Neutrophil (primary cell): ENCODE data around the gene CDH20.

Experiments used
- H3K27ac ChIP-seq: fragments of 200-600 bp; sonication (generic); 2 replicates; pipeline ENCODE4 v1.5.1; 2016; ENCODE audit warnings: mild to moderate bottlenecking, moderate library complexity
- H3K27me3 ChIP-seq: fragments of 200-600 bp; sonication (generic); 2 replicates; pipeline ENCODE4 v1.6.0; 2016; ENCODE audit warnings: mild to moderate bottlenecking
- H3K36me3 ChIP-seq: fragments of 200-600 bp; sonication (generic); 2 replicates; pipeline ENCODE4 v1.5.1; 2017
- H3K4me1 ChIP-seq, 2 experiments: fragments of 200-600 bp in 1 of 2; sonication (generic) in 1 of 2; 1 replicate in 1 of 2; 2 replicates in 1 of 2; pipeline versions ENCODE4 v1.5.1 to v1.6.1; 2013 to 2016; ENCODE audit warnings: low read depth in 1 of 2, low read length in 1 of 2, mild to moderate bottlenecking in 1 of 2, moderate library complexity in 1 of 2; ENCODE audit not compliant: control insufficient read depth in 1 of 2, insufficient read depth in 1 of 2
- H3K4me3 ChIP-seq, 2 experiments: fragments of 200-600 bp in 1 of 2; sonication (generic) in 1 of 2; 1 replicate in 1 of 2; 2 replicates in 1 of 2; pipeline ENCODE4 v1.5.1; 2013 to 2016; ENCODE audit warnings: low read depth in 1 of 2, low read length in 1 of 2, mild to moderate bottlenecking in 1 of 2, moderate library complexity in 1 of 2
- H3K9me3 ChIP-seq: fragments of 200-600 bp; sonication (generic); 2 replicates; pipeline ENCODE4 v1.5.1; 2016
- TF ChIP-seq, protein P1 (sequence below): fragments of 200-600 bp; sonication (generic); IDR thresholded peaks from 2 replicates; pipeline ENCODE4 v1.5.1; 2016; ENCODE audit warnings: antibody characterized with exemption

CDH20 gene

DNA sequence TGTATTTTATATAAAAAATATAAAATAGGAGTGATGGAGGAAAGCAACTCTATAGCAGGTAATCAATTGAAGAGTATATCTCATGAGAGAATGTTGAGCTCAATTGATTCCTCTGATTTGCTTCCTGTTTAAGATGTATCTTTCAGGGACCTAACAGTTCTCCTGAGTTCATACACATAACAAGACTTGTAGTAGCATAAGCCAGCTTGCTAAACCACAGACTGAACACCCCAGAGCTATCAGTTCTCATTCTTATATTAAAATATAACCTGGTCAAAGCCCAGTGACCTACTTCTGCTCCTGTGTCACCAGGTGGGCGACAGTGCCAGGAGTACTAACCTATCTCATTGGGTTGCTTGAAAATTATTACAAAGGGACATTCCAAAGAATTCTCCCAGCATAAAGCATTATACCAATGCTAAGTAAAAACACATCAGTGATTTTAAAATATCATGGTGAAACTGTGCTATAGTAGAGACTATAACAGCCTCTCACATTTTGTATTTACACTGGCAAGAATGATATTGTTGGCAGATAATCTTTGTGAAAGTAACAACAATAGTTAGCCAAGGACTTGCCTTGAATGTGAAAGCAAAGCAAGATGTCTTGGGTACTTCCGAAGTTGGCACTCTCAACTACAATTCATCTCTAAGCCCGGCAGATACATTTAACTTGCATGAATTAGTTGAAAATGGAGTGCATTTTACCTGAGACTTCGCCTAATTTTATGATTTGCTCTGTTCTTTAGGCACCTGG lies 40.8 kb upstream of the CDH20 start:
- H3K4me3 ChIP-seq, result no peak overlapping the region
- no peaks in the 10 kb centered on the region for H3K9me3 ChIP-seq
- no peak overlapping the region for H3K27ac ChIP-seq
- no peaks in the 10 kb centered on the region for H3K4me1 ChIP-seq
- H3K27me3 ChIP-seq, result no peaks in the 10 kb centered on the region
- H3K36me3 ChIP-seq, result no peaks in the 10 kb centered on the region
- TF ChIP-seq, protein P1, sequence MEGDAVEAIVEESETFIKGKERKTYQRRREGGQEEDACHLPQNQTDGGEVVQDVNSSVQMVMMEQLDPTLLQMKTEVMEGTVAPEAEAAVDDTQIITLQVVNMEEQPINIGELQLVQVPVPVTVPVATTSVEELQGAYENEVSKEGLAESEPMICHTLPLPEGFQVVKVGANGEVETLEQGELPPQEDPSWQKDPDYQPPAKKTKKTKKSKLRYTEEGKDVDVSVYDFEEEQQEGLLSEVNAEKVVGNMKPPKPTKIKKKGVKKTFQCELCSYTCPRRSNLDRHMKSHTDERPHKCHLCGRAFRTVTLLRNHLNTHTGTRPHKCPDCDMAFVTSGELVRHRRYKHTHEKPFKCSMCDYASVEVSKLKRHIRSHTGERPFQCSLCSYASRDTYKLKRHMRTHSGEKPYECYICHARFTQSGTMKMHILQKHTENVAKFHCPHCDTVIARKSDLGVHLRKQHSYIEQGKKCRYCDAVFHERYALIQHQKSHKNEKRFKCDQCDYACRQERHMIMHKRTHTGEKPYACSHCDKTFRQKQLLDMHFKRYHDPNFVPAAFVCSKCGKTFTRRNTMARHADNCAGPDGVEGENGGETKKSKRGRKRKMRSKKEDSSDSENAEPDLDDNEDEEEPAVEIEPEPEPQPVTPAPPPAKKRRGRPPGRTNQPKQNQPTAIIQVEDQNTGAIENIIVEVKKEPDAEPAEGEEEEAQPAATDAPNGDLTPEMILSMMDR, result no peak

DNA sequence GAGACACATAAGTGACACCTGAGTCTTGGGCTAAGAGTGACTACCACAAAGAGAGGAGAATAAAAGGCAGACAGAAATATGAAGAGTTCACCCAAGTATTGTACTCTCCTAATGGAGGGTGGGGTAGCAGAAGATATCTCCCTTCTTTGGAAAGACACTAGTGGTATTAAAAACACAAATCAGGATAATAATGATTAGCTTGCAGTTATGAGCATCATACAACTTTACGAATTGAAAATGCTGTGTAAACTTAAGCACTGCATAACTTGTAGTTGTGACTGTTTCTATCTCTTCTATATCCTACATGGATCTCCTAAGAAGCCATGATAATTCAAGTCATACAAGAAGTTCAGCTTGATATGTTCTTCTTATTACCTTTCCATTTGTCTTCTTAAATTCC lies 38.1 kb upstream of the CDH20 start:
- no peaks in the 10 kb centered on the region for H3K36me3 ChIP-seq
- no peak overlapping the region for H3K27ac ChIP-seq
- no peaks in the 10 kb centered on the region for H3K4me1 ChIP-seq
- TF ChIP-seq, protein P1, result no peak
- no peak overlapping the region for H3K4me3 ChIP-seq
- no peaks in the 10 kb centered on the region for H3K9me3 ChIP-seq
- H3K27me3 ChIP-seq, result no peaks in the 10 kb centered on the region

DNA sequence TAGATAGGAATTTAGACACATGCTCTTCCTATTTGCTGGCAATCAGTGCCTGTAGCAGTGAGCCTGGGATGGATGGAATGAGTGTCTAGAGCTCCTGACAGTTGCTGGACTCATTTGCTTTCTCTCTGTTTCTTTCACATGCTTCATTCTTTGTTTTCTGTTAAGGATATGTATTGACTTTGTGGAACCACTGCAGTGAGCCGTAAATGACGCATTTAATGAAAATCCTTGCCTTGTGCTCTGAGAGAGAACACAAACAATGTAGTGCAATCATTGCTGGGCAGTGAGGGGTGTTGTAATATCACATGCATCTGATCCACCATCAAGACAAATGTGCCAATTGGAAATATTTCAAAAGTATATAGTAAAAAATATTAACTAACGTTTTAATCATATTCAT lies 25.2 kb upstream of the CDH20 start:
- Histone ChIP-seq H3K36me3 (no peaks in the 10 kb centered on the region), H3K9me3 (no peaks in the 10 kb centered on the region), H3K27me3 (no peaks in the 10 kb centered on the region), H3K4me1 (no peaks in the 10 kb centered on the region), H3K4me3 (no peak overlapping the region), H3K27ac (no peak overlapping the region)
- TF ChIP-seq, protein P1, result no peak

DNA sequence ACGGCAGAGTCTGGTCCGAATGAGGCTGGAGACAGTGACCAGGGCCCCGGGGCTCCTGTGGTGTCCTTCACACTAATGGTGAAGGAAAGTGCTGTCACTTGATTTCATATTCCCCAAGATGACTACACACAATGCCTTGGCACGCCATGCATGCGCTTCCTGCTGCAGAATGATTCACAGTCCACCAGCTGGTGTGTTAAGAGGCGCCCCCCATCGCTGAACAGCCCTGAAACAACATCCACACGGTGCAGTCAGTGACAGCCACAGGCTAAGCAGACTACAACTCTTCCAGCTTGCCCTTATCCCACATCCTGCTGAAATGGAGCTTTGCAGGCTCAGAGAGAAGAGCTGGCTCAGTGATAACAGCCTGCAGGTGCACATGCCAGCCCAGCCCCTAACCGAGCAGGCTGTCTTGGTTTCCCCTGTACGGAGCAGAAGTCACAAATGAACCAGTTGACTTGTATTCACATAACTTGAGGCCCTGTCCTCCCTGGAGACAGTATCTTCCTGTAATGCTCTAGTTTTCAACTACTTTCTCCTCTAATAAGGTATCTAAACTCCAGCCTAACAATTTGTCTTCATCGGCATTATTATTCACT lies 24.3 kb upstream of the CDH20 start:
- no peaks in the 10 kb centered on the region for H3K27me3 ChIP-seq
- H3K4me3 ChIP-seq, result no peak overlapping the region
- H3K36me3 ChIP-seq, result no peaks in the 10 kb centered on the region
- no peaks in the 10 kb centered on the region for H3K9me3 ChIP-seq
- H3K4me1 ChIP-seq, result no peaks in the 10 kb centered on the region
- no peak overlapping the region for H3K27ac ChIP-seq
- TF ChIP-seq, protein P1, result no peak

DNA sequence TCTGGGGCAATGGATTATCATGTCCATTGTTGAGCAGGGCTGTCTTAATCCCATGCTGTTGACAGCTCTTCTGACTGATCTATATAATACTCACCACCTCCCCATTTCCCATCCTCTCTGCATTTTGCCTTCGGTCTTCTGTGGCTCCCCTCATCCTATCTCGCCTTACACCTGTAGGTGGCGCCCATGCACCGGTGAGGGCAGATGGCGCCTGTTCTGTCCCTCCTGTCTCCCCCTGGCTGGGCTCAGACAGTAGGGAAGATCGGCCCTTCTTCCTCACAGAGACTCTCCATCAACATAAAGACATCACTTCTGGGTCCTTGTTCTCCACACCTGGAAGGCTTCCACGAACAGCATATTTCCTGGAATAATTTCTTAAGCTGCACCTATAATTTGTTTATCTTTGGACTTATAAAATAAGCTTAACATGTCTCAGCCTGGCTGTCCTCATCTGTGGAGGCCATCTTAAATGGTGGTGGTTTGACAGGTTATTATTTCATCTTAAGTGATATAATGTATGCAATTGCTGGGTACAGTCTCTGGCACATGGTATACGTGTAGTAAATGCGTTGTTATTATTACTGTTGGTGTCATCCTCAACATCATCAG lies 10.9 kb upstream of the CDH20 start:
- no peak overlapping the region for H3K4me3 ChIP-seq
- H3K9me3 ChIP-seq, result no peaks in the 10 kb centered on the region
- H3K36me3 ChIP-seq, result no peaks in the 10 kb centered on the region
- H3K4me1 ChIP-seq, result no peaks in the 10 kb centered on the region
- no peak overlapping the region for H3K27ac ChIP-seq
- TF ChIP-seq, protein P1, result no peak
- no peaks in the 10 kb centered on the region for H3K27me3 ChIP-seq
